CD14-positive monocyte (primary cell): ENCODE data around the gene ALDH1B1. TPM values are rescaled to one million over a fixed set of nuclear protein-coding genes. Genes with fewer than 3 reads are reported as not detected.

Source experiments
- DNase-seq, 3 donors: peaks; one replicate each; pipeline ENCODE4 v3.0.0-alpha.2; 2011 to 2022
- H2AFZ ChIP-seq: 2 replicates; pipeline ENCODE4 v1.6.0; 2012; ENCODE audit warnings: mild to moderate bottlenecking, low read depth, low read length, inconsistent platforms; ENCODE audit not compliant: insufficient read depth, poor library complexity, severe bottlenecking
- H3K27ac ChIP-seq, 2 donors: 1 replicate in 1 of 2; 2 replicates in 1 of 2; pipeline ENCODE4 v1.5.1; 2012 to 2013; ENCODE audit warnings: low read length in 2 of 2, control low read depth in 1 of 2, inconsistent platforms in 1 of 2, low read depth in 1 of 2, mild to moderate bottlenecking in 1 of 2
- H3K27me3 ChIP-seq, 2 donors: one replicate each; pipeline versions ENCODE4 v1.6.0 to v1.6.1; 2011 to 2013; ENCODE audit warnings: low read length in 2 of 2; ENCODE audit not compliant: control insufficient read depth in 2 of 2, insufficient read depth in 2 of 2
- H3K36me3 ChIP-seq, 2 donors: replicated peaks in 1 of 2; 1 replicate in 1 of 2; 2 replicates in 1 of 2; pipeline versions ENCODE4 v1.5.1 to v1.6.1; 2012 to 2013; ENCODE audit warnings: low read length in 2 of 2, control low read depth in 1 of 2, inconsistent platforms in 1 of 2, mild to moderate bottlenecking in 1 of 2; ENCODE audit not compliant: insufficient read depth in 2 of 2, control insufficient read depth in 1 of 2
- H3K4me1 ChIP-seq, 2 donors: 1 replicate in 1 of 2; 2 replicates in 1 of 2; pipeline versions ENCODE4 v1.5.1 to v1.6.1; 2012 to 2013; ENCODE audit warnings: low read length in 2 of 2, control low read depth in 1 of 2, inconsistent platforms in 1 of 2, mild to moderate bottlenecking in 1 of 2, moderate library complexity in 1 of 2; ENCODE audit not compliant: insufficient read depth in 2 of 2, control insufficient read depth in 1 of 2
- H3K4me2 ChIP-seq: replicated peaks from 2 replicates; pipeline ENCODE3; 2012; ENCODE audit warnings: low read length, moderate library complexity, mild to moderate bottlenecking; ENCODE audit not compliant: poor library complexity, severe bottlenecking; ENCODE audit errors: extremely low read depth
- H3K4me3 ChIP-seq, 3 experiments: fragments of 200-600 bp in 1 of 3; sonication (generic) in 1 of 3; replicated peaks in 1 of 3; 1 replicate in 2 of 3; 2 replicates in 1 of 3; pipeline ENCODE4 v1.5.1; 2011 to 2013; ENCODE audit warnings: low read length in 3 of 3, mild to moderate bottlenecking in 3 of 3, control low read depth in 2 of 3, low read depth in 2 of 3, inconsistent platforms in 1 of 3, moderate library complexity in 1 of 3
- H3K79me2 ChIP-seq: 2 replicates; pipeline ENCODE4 v1.6.0; 2012; ENCODE audit warnings: mild to moderate bottlenecking, control low read depth, inconsistent platforms, low read length, moderate library complexity; ENCODE audit not compliant: insufficient read depth
- H3K9ac ChIP-seq: 2 replicates; pipeline ENCODE4 v1.6.0; 2017; ENCODE audit warnings: low read length, mild to moderate bottlenecking; ENCODE audit not compliant: insufficient read depth, poor library complexity, severe bottlenecking
- H3K9me3 ChIP-seq, 2 donors: replicated peaks in 1 of 2; 1 replicate in 1 of 2; 2 replicates in 1 of 2; pipeline versions ENCODE4 v1.5.1 to v1.6.1; 2012 to 2013; ENCODE audit warnings: low read length in 2 of 2, control low read depth in 1 of 2; ENCODE audit not compliant: control insufficient read depth in 1 of 2, insufficient read depth in 1 of 2
- H4K20me1 ChIP-seq: 2 replicates; pipeline ENCODE4 v1.6.0; 2012; ENCODE audit warnings: mild to moderate bottlenecking, low read length, control low read depth, moderate library complexity; ENCODE audit not compliant: insufficient read depth
- H3K27ac Mint-ChIP-seq, 7 donors: one replicate each; pipeline ENCODE4 v1.8.0; 2020; ENCODE audit warnings: mild to moderate bottlenecking in 7 of 7, mixed read lengths in 7 of 7, moderate library complexity in 6 of 7, inconsistent platforms in 2 of 7
- H3K27me3 Mint-ChIP-seq, 3 donors: one replicate each; pipeline ENCODE4 v1.8.0; 2021 to 2022; ENCODE audit warnings: low read depth in 3 of 3, mild to moderate bottlenecking in 3 of 3, mixed read lengths in 3 of 3, moderate library complexity in 3 of 3, inconsistent platforms in 1 of 3
- H3K36me3 Mint-ChIP-seq, 2 donors: one replicate each; pipeline ENCODE4 v1.8.0; 2020; ENCODE audit warnings: mixed read lengths in 2 of 2, inconsistent platforms in 1 of 2, mild to moderate bottlenecking in 1 of 2
- H3K4me1 Mint-ChIP-seq: one replicate; pipeline ENCODE4 v1.8.0; 2020; ENCODE audit warnings: mild to moderate bottlenecking, mixed read lengths
- H3K4me3 Mint-ChIP-seq, 2 donors: one replicate each; pipeline ENCODE4 v1.8.0; 2020; ENCODE audit warnings: mild to moderate bottlenecking in 2 of 2, mixed read lengths in 2 of 2, moderate library complexity in 1 of 2
- H3K9me3 Mint-ChIP-seq, 7 donors: one replicate each; pipeline ENCODE4 v1.8.0; 2020 to 2022; ENCODE audit warnings: mixed read lengths in 7 of 7, mild to moderate bottlenecking in 6 of 7, moderate library complexity in 6 of 7, inconsistent platforms in 2 of 7
- WGBS: methylation state at CpG from one replicate; pipeline ENCODE4 v1.1.5; 2013; ENCODE audit warnings: missing lambda C conversion rate; ENCODE audit not compliant: insufficient coverage; 5-methylcytosine and 5-hydroxymethylcytosine counted together
- intact Hi-C, 2 donors: fragments of 100-400 bp; cut with micrococcal nuclease; formaldehyde crosslinking; loops; one replicate each; pipeline versions ENCODE4 v1.15.0 to v1.15.1; 2023
- polyA plus RNA-seq, 3 donors: library from polyadenylated mRNA; depleted of rRNA in 1 of 3; unstranded in 2 of 3; stranded (reverse) in 1 of 3; fragments of 300-500 nt in 2 of 3; fragments of >200 nt in 1 of 3; fragmentation: Illumina TruSeq in 2 of 3; gene quantifications; 1 replicate in 2 of 3; 2 replicates in 1 of 3; pipeline ENCODE4 v1.2.3, GENCODE V29; 2012 to 2021
- TF ChIP-seq, protein P1 (sequence below): fragments of 200-600 bp; IDR thresholded peaks from one replicate; pipeline ENCODE4 v1.8.0; 2022; ENCODE audit warnings: antibody characterized with exemption, mild to moderate bottlenecking

The ALDH1B1 gene
- polyA plus RNA-seq, 3 donors: 1.00 to 4.5 (median 3.8) TPM

DNA sequence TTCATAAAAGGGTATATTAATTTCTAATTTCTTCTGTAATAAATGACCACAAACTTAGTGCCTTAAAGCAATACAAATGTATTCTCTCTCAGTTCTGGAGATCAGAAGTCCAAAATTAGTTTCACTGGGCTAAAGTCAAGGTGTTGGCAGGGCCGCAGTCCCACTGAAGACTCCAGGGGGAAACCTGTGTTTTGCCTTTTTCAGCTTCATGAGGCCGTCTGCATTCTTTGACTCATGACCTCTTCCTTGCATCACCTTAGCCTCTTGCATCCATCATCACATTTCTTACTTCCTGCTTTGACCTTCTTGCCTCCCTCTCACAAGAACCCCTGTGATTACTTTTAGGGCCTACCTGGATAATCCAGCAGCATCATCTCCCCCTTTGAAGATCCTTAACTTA lies 42.0 kb upstream of the ALDH1B1 start:
- no peaks in the 10 kb centered on the region for H3K27me3 ChIP-seq
- H4K20me1 ChIP-seq: no peaks in the 10 kb centered on the region
- DNase-seq: no peak
- no peak overlapping the region for H3K4me3 ChIP-seq
- H3K9me3 ChIP-seq: no peaks in the 10 kb centered on the region
- H3K36me3 ChIP-seq: no peaks in the 10 kb centered on the region
- H3K27ac Mint-ChIP-seq: no peak overlapping the region
- no peaks in the 10 kb centered on the region for H3K36me3 Mint-ChIP-seq
- no peak overlapping the region for H3K4me3 Mint-ChIP-seq
- no peaks in the 10 kb centered on the region for H3K4me1 ChIP-seq
- H3K9me3 Mint-ChIP-seq: peaks cover 0 to 5% (median 4%) of the 10 kb centered on the region in 7 donors
- H2AFZ ChIP-seq: no peak overlapping the region
- H3K4me2 ChIP-seq: no peak overlapping the region
- no peaks in the 10 kb centered on the region for H3K79me2 ChIP-seq
- TF ChIP-seq, protein P1, sequence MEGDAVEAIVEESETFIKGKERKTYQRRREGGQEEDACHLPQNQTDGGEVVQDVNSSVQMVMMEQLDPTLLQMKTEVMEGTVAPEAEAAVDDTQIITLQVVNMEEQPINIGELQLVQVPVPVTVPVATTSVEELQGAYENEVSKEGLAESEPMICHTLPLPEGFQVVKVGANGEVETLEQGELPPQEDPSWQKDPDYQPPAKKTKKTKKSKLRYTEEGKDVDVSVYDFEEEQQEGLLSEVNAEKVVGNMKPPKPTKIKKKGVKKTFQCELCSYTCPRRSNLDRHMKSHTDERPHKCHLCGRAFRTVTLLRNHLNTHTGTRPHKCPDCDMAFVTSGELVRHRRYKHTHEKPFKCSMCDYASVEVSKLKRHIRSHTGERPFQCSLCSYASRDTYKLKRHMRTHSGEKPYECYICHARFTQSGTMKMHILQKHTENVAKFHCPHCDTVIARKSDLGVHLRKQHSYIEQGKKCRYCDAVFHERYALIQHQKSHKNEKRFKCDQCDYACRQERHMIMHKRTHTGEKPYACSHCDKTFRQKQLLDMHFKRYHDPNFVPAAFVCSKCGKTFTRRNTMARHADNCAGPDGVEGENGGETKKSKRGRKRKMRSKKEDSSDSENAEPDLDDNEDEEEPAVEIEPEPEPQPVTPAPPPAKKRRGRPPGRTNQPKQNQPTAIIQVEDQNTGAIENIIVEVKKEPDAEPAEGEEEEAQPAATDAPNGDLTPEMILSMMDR: no peak
- no peaks in the 10 kb centered on the region for H3K4me1 Mint-ChIP-seq
- 75% methylated on average over 2 of the region's 2 CpGs for WGBS
- H3K9ac ChIP-seq: no peak overlapping the region
- no peak overlapping the region for H3K27ac ChIP-seq
- H3K27me3 Mint-ChIP-seq: peaks cover 2 to 7% (median 4%) of the 10 kb centered on the region in 3 donors
- intact Hi-C loops: no loop called here

DNA sequence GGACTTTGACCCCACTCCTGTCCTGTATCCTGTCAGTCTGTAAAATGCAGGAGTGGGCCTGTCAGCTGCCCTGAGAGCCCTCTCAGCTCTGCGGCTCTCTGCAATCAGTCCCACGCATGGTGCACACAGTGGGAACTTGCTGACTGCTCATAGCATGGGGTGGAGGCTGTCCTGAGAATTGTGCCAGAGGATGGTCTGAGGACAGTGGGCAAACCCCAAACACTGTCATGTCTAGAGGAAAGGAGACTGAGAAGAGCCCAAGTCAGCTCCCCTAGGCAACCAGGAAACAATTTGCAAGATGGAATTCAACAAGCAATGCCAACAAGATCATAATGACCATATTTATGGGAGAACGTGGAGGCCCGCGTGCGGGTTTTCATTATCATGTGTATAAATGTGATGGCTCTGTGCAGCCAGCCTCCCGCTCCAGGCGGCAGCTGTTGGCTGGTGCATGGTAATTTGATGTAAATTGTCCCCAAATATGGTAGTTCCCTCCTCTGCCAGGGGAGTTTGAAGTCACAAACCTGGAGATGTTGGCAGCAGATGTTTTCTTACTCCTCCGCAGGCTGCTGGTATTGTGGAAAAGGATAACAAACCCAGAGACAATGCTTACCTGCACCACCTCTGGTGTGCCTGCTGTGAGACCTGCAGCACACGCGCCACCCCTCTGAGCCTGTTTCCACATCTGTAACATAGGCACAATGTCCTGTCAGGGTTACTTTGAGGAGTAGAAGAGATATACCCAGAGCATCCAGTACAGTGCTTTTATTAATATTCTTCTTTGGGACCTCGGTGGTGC lies 39.8 kb upstream of the ALDH1B1 start:
- H3K4me1 Mint-ChIP-seq: no peaks in the 10 kb centered on the region
- Histone ChIP-seq H3K9me3 (no peaks in the 10 kb centered on the region), H2AFZ (no peak overlapping the region), H3K27me3 (no peaks in the 10 kb centered on the region), H3K4me2 (no peak overlapping the region), H3K4me3 (no peak overlapping the region), H3K36me3 (no peaks in the 10 kb centered on the region), H4K20me1 (no peaks in the 10 kb centered on the region), H3K79me2 (no peaks in the 10 kb centered on the region), H3K27ac (no peak overlapping the region), H3K4me1 (no peaks in the 10 kb centered on the region), H3K9ac (no peak overlapping the region)
- H3K36me3 Mint-ChIP-seq: no peaks in the 10 kb centered on the region
- intact Hi-C loops: no loop called here
- peaks cover 0 to 5% (median 4%) of the 10 kb centered on the region in 7 donors for H3K9me3 Mint-ChIP-seq
- no peak overlapping the region for H3K4me3 Mint-ChIP-seq
- peaks cover 0 to 7% (median 3%) of the 10 kb centered on the region in 3 donors for H3K27me3 Mint-ChIP-seq
- no peak for DNase-seq
- TF ChIP-seq, protein P1: no peak
- WGBS: 90% methylated on average over 5 of the region's 12 CpGs
- H3K27ac Mint-ChIP-seq: peak overlapping the region in 2 of 7 donors; percentile 3 to 11
